Dermis blood vessel endothelial cell (primary cell): ENCODE results near the gene LDB2. TPM values are rescaled to one million over a fixed set of nuclear protein-coding genes. Genes with fewer than 3 reads are reported as not detected.
"Not testable (repeated sequence)": the region's sequence is repeated elsewhere in the genome, so short reads cannot be mapped to it uniquely, and the experiment has no call there.

Experiments used
- DNase-seq: peaks from one replicate; pipeline ENCODE4 v3.0.0; 2010
- total RNA-seq: library from RNA; depleted of rRNA; stranded (reverse); fragments of >200 nt; gene quantifications from 2 replicates; pipeline ENCODE4 v1.2.3, GENCODE V29; 2014

LDB2 gene
- total RNA-seq, 1 donor from 2014 or later, result 258 TPM

DNA sequence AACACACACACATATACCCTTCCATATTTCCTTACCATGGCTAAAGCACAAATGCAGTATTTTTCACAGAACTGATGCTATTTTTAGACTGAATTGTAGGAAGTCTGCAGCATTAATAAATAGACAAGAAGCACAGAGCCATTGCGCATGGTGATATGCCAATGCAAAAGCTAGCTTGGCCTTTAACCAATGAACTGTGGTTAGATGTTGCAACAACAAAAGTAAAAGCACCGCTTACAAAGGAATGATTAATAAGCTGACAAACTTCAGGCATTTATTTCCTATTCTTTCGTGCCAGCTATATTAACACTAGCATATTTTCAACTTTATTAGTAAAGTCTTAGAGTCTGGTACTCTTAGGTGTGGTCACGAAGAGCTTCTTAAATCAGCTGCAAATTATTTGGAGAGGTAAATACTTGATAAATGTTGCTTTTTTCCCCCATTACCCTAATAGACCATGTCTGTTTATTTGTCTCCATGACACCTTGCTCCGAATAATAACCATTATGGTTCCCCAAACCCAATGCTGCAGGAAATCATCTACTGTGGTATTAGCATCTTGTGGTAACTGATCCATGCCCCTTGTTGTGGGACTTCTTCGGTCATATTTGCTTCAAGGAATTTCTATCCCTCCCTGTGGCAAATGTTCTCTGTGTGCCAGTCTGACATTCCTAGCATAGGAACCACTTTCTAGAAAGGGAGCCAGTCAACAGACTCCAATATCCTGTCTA, 366.0 kb downstream of the LDB2 start:
- DNase-seq, result peak; percentile 92

DNA sequence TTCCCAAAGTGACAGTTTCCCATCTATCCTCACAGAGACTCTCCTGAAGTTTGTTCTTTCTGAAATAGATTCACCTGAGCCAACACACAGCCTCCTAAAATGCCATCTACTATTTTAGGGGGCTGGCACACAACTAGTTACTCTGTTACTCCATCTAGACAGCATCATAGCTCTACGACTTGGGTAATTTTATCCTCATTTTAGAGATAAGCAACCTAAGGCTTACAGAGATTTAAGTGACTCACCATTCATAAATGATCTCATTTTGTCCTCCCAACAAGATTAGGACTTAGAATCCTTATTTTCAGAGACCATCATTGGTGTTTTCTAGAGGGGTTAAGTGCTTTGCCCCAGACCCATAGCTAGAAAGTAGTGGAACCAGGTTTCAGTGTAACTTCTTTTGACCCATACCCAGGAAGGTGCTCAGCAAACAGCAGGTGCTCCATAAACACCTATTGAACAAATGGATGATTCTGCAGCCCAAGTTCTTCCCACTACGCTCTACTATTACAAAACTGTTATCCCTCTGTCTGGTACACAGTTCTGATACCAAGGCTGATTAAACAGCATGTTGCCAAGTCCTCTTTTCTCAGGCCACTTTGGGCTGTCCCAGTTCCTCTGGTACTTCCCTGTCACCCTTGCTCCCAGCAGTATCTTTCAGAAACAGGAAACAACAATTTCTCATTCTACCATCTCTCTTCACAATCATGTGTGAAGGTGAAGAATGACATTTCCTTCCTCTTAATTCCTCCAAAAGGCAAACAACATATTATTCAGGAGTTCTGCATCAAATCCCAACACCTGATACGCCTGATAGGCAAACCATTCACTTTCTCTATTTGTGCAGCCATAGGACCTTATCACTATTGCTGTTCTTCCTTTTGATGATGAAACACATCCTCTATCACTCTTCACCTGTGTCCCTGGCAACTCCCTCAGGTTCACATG, 367.5 kb downstream of the LDB2 start:
- no peak for DNase-seq

DNA sequence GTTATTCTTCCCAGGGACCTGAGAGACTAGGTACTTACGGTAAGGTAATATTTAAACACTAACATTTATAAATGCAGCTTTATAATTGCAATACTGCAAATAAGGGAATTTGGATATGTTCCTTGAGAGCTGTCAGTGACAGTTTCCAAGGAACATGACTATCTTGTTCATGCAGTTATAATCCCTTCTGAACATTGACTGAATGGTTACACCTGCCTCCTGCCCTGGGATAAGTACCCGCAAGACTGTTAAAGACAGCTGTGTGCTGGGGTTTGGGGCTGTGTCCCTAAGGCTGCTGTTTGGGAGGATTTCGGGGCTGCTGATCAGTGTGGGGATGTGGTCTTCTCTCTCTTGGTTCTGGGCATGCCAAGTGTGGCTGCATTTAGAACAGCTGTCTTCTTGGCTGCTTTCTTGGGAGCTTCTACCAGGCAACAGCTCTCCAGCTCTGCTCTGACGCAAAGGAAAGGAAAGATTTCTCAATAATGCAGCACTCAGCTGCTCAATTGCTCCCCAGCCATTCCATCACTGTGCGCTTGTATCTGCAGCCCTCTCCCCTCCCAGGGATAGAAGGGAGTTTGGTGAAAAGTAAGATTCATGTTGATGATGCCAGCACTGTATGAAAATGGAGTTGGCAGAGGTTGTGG, 373.4 kb downstream of the LDB2 start:
- DNase-seq, result no peak

DNA sequence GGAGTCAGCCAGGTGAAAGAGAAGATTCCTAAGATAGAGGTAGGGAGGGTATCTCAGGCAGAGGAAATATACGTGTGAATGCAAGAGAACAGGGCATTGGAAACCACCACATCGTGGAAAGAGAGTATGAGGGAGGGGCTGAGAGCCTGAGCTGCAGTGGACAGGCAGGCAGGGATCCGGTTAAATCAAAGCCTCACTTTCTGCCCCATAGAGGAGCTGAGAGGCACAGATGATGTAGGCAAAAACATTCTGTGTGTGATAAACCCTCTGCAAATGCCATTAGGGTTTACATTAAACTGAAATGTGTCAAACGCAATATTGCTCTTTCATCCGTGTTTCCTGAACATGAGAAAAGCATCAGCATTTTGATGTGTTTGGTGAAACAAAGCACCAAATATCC, 374.0 kb downstream of the LDB2 start:
- DNase-seq, result no peak

DNA sequence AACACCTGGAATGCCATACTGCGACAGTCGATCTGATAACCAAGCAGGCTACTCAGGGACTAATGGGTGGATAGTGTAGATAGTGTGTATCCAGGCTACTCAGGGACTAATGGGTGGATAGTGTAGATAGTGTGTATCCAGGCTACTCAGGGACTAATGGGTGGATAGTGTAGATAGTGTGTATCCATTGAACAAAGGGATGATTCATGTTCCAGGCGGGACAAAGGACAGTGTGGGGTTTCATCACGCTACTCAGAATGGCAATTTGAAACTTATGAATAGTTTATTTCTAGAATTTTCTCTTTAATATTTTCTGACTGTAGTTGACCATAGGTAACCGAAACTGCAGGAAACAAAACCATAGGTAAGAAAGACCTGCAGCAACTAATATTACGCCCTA, 374.9 kb downstream of the LDB2 start:
- not testable (repeated sequence) for DNase-seq

DNA sequence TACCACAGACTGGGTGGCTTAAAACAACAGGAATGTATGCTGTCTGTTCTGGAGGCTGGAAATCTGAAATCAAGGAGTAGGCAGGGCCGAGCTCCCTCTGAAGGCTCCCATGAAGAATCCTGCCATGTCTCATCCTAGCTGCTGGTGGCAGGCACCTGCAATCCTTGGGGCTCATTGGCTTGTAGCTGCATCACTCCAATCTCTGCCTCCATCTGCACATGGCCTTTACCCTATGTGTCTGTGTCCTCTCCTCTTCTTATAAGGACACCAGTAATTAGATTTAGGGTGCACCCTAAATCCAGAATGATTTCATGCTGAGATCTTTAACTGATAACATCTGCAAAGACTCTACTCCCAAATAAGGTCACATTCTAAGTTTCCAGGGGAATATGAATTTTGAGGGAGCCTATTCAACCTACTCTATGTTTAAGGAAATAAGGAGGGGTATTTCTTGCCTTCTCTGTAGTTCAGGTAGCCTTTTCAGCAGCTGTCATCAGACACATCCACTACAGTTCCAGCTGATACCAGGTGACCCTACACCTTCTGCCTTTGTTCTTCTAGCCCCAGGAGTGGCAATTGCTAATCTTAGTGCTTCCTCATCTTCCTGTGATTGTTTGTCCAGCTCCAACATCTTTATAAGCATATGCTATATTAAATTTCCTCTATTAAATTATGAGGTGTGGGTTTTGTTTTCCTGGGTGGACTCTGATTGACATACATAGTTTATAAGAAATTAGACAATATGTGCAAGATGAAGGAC, 377.1 kb downstream of the LDB2 start:
- DNase-seq, result peak; percentile 62

DNA sequence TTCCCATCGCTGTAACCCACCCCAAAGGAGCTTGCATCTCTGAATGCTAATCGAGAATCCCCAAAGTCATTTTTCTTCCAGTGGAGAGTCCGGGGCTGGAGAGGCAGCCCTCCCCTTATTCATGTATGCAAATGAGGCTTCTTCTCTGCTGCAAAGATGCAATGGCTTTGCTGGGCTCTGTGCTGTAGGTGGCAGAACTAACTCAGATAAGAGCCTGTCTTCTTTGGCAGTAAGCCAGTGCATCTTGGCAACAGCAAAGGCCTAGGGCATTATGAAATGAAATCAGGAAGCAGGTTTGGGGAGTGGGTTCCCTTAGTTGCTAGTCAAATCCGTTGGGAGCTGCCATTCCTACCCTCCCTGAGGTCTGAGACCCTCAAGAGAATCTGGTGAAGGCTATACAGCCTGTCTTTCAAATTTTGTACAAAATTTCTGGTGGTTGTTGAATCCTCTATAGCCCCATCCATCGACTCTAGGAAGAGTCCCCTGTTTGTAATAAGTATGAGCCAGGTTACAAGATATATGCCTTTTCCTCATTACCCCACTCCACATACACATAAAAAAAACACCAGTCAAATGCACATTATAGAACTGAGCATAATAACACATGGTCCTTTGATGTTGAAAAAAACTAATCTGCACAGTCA, 381.5 kb downstream of the LDB2 start:
- peak; percentile 87 for DNase-seq

DNA sequence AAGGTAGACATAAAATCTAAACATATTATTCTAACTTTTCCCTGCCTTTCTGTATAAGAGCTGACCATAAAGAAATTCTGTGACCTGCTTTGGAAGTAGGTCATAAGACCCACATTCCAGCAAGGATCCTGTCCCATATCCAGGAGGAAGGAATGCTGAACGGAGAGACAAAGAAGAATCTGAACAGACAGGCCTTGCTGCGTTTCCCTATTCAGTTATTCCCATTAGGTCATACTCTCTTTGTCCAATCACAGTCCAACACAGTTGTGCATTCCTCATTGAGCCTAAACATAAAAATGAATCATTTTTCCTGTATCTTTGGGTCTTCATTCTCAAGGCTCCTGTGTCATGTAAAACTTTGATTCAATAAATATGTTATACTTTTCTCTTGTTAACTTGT, 384.6 kb downstream of the LDB2 start:
- DNase-seq, result peak; percentile 68

DNA sequence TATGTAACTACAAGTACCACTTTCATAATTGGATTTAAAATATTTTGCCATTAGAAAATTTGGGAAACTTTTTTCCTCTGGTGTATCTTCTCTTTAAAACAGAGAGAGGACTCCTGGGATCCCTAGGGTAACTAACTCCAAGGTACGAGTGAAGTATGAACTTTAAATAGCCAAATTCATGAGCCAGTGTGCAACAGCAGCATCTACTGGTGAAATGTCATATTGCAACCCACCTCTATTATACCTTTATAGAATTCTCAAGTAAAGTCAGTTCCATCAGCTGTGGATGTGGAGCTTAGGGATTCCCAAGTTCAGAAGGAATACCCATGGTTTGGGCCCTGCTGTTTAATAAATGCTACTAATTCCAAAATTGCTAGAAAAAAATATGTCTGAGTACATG, 389.5 kb downstream of the LDB2 start:
- DNase-seq, result no peak

DNA sequence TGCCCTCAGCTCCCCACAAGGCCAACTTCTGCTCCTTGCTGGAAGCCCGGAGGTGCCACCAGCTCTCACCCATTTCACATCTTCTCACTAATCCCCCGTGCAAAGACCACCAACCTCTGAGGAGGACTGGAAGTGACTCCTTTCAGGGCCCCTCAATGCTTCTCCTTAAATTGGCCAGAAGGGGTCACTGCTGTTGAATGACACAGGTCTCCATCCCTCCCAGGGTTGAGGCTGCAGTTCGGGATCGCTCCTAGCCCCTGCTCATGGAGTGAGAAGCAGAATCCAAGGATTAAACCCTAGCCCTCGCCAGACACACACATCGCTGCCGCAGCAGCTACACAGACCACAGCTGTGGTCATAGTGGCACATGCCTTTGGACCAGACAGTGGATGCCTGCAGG, 392.7 kb downstream of the LDB2 start:
- DNase-seq, result peak; percentile 38

DNA sequence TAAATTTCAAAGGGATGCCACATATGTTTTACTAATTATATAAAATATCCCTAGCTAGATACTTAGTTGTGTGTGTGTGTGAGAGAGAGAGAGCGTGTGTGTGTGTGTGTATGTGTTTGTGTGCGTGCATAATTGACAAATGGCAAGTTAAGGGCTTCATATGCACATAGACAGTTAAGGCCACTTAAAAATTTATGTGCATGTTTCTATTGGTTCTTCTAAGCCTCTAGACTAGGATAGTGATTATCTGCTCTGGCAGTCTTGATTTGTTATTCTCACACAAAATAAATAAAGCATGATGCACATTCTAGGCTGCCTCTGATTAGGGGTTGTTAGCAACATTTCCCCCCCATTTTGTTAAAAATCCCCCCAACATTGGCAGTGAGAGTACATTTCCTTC, 393.2 kb downstream of the LDB2 start:
- no peak for DNase-seq

DNA sequence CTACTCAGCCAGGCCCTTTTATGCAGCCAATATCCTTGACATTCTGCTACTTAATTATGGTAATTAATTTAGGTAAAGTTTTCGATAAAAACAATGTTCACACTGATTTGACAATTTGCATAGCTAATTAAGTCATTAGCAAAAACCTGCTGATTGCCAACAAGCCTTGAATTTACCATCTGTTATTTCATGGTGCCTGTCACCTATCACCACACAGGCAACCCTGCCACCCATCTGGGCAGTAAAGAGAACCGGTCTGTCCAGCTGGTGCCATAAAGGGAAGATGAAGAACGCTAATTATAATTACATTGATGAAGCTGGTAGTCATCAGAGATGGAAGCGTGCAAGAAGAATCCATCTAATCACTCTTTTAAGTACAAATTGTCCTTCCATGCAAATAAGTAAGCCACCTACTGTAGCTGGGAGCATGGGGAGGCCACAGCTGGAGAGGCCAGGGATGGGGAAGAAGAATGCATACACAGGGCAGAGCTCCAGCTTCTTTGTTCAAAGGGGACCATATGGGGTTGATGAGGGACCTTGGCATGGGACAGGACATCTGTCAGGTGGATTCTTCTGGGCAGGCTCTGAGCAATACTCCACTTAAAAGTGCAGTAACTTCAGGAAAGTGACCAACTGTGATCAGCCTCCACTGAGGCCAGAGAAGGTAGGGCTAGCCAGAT, 394.9 kb downstream of the LDB2 start:
- DNase-seq, result no peak

DNA sequence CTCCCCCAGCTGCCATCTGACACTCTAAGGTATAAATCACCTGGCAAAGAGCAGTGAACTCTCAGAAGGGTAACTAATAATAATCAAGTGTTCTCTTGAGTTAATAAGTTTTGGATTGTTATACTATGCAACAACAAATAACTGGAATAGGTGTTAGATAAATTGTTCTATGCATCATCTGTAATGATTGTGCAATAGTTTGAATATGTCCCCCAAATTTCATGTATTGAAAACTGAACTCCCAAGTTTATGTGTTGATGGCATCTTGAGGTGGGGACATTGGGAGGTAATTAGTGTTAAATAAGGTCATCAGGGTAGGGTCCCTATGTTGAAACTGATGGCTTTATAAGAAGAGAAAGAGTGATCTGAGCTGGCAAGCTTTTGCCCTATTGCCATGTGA, 399.5 kb downstream of the LDB2 start:
- DNase-seq, result no peak

DNA sequence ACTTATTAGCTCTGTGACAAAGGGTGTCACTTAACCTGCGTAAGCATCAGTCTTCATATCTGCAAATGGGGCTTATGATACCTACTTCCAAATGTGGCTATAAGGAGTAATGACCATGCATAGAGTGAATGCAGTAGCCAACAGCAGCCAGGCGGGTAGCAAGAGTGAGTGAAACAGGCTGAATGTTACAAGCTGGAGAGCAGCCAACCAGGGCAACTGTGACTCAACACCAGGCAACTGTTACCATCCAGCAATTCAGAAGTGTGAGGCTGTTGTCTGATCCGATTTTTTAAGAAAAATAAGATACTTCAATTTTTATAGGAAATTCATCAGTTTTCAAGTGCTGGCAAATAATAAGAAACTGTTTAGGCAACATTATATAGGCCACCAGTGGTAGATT, 401.9 kb downstream of the LDB2 start:
- peak; percentile 61 for DNase-seq

DNA sequence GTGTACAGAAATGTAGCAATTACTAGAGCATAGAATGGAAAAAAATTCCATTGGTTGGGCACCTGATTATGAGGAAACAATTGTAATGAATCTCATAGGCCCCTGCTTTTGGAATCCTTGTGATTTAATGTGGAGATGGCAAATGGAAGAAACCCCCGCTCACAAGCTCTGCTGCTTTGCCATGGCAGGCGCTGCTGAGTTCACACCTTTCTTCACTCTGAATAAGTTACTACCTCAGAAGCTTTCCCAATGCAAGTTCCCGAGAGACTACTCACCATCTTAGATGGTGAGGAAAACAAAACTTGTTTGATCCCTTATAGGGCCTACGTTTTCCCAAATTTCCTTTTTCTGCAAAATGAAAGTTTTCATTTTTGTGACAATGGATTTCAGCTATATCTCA, 405.6 kb downstream of the LDB2 start:
- DNase-seq, result no peak

DNA sequence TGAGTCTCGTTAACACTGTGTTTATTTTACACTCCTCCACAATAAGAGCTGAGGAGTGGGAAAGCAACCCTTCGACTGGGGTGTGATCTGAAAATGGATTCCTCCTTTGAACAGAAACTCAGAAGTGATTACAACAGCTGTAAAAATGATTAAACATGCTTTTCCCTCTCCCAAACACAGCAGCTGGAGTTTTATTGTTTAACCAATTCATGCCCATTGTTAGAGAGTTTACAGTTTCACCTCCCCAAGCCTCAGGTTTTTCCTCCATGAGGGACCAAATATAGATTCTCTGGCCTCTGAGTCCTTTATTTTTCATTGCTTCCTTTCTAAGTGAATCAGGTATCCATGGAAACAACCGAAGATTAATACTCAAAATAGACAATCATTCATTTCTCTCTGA, 409.2 kb downstream of the LDB2 start:
- DNase-seq, result no peak

DNA sequence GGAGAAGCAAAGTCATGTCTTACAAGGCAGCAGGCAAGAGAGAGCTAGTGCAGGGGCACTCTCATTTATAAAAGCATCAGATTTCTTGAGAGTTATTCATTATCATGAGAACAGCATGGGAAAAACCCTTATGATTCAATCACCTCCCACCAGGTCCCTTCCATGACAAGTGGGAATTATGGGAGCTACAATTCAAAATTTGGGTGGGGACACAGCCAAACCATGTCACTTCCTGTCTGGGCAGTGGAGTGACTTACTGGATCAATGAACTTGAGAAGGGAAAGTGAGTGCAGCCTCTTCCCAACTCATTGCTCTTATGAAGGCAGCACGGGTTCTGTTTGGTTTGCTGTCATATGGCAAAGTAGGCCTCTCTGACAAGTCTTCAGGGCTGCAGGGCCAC, 410.4 kb downstream of the LDB2 start:
- DNase-seq, result no peak

DNA sequence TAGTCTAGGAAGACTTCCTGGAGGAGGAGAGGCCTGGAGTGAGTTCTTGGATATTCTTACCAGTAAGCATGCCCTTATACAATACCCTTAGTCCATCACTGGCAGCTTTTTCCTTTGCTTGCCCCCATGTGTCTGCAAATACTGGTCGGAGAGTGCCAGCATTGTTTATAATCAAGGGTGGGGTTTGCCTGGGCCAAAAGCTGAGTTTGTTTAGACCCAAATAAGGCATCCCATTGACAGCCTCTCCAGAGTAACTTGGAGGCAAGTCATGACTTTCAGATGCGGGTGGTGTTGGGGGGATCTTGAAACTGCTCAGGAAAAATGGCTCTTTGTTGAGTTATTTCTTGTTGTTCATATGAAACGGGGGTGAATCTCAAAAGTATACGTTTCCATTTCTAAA, 413.7 kb downstream of the LDB2 start:
- no peak for DNase-seq

DNA sequence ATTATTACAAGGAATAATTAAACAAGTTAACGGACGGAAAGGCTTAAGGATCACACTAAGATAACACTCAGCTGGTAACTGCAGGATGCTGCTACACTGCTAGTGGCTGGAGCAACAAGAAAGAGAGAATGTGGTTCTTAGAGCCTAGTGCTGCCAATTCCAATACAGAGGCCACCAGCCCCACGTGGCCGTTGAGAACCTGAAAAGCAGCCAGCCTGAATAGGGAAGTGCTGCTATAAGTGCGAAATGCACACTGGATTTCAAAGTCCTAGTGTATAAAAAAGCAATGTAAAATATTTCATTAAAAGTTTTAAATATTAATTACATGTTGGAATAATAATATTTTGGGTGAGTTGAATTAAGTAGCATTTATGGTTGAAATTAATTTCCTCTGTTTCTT, 414.9 kb downstream of the LDB2 start:
- no peak for DNase-seq

DNA sequence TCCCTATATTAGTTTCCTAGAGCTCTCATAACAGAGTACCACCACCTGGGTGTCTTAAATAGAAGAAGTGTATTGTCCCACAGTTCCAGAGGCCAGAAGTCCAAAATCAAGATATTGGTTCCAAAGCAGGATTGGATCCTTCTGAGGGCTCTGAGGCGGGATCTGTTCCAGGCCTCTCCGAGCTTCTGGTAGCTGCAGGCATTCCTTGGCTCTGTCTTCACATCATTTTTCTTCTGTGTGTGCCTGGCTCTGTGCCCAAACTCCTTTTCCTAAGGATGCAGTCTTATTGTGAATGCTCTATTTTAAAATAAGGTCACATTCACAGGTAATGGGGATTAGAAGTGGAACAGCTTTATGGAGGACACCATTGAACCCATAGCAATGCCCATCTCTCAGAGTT, 418.4 kb downstream of the LDB2 start:
- DNase-seq, result no peak

DNA sequence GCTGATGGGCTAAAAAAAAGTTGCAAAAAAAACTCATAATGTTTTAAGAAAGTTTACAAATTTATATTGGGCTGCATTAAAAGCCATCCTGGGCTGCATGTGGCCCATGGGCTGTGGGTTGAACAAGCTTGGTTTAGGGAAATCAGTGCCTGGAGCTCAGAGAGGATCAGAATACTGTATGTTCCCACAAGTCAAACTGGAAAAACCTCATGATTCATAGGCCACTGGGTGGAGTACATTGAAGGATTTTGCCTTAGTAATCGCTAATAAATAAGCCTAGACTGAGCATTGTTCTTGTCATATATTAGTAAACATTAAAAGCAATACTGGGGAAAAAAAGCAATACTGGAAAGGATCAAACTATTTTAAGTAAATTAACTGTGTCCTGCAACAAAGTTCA, 425.9 kb downstream of the LDB2 start:
- no peak for DNase-seq

DNA sequence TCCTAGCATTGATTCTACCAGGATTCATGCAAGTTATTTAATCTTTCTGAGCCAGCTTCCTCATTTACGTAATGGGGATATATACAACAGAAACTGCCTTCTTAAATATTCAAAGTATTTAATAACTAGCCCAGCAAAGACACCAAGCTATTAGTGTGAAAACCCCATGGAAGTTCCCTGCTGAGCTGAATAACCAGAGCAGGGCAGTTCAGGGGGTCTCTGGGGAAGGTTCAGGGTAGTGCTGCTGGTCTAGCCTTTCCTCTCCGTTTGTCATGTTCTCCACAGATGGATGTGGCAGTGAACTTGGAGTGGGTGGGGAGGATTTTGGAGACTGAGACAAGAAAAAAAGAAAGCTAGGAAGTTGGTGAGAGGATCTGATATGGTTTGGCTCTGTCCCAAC, 431.4 kb downstream of the LDB2 start:
- DNase-seq, result no peak
